HEK293 (cell line): ENCODE data around the gene WDFY3.

Experiments
- CTCF ChIA-PET: fragments of 350-600 bp; formaldehyde crosslinking; extraction: SDS; loops from one replicate; lab custom pipeline; 2021; ENCODE audit warnings: antibody characterized with exemption; lab: Yijun Ruan, JAX
- POLR2A ChIA-PET: fragments of 300-600 bp; formaldehyde crosslinking; extraction: SDS; loops from one replicate; lab custom pipeline; 2020; ENCODE audit warnings: antibody characterized with exemption, inconsistent platforms; lab: Yijun Ruan, JAX
- H3K27ac ChIP-seq: fragments of 200-500 bp; sonication (Bioruptor generic); 2 replicates; pipeline ENCODE4 v1.5.1; 2014; ENCODE audit warnings: low read depth, low read length, control low read depth, inconsistent platforms; ENCODE audit errors: extremely low read depth
- H3K36me3 ChIP-seq, 2 experiments: fragments of 200-500 bp in 1 of 2; sonication (Bioruptor generic) in 1 of 2; 1 replicate in 1 of 2; 2 replicates in 1 of 2; pipeline ENCODE4 v1.5.1; 2014 to 2017; ENCODE audit warnings: inconsistent platforms in 2 of 2, low read length in 2 of 2; ENCODE audit not compliant: control insufficient read depth in 2 of 2, insufficient read depth in 1 of 2
- H3K4me1 ChIP-seq: fragments of 200-500 bp; sonication (Bioruptor generic); 2 replicates; pipeline ENCODE4 v1.5.1; 2014; ENCODE audit warnings: mild to moderate bottlenecking, low read length, inconsistent platforms; ENCODE audit not compliant: control insufficient read depth, insufficient read depth
- H3K4me3 ChIP-seq: 2 replicates; pipeline ENCODE4 v1.5.1; 2011; ENCODE audit warnings: low read depth, mild to moderate bottlenecking, control low read depth, low read length, moderate library complexity
- H3K9me3 ChIP-seq: fragments of 200-500 bp; sonication (Bioruptor generic); 2 replicates; pipeline ENCODE4 v1.5.1; 2014; ENCODE audit warnings: low read depth, low read length, inconsistent platforms; ENCODE audit not compliant: control insufficient read depth, insufficient read depth
- BCL11A ChIP-seq: fragments of 450-650 bp; formaldehyde crosslinking; IDR thresholded peaks from 2 replicates; pipeline ENCODE4 v1.5.1; 2016; ENCODE audit warnings: low read depth, missing biosample characterization, missing genetic modification characterization
- KLF9 ChIP-seq: fragments of 450-650 bp; formaldehyde crosslinking; IDR thresholded peaks from 2 replicates; pipeline ENCODE4 v1.5.1; 2016; ENCODE audit warnings: missing biosample characterization, missing genetic modification characterization, low read depth
- MYNN ChIP-seq: fragments of 450-650 bp; formaldehyde crosslinking; IDR thresholded peaks from 2 replicates; pipeline ENCODE4 v1.5.1; 2016; ENCODE audit warnings: missing biosample characterization, missing genetic modification characterization, borderline replicate concordance
- TCF7L2 ChIP-seq: IDR thresholded peaks from 2 replicates; pipeline ENCODE4 v1.6.1; 2011; ENCODE audit warnings: low read depth, mild to moderate bottlenecking, inconsistent platforms, low read length, moderate library complexity, borderline replicate concordance
- YY1 ChIP-seq: fragments of 450-650 bp; formaldehyde crosslinking; IDR thresholded peaks from 2 replicates; pipeline ENCODE4 v1.5.1; 2018; ENCODE audit warnings: missing biosample characterization, missing genetic modification characterization
- ZBTB7A ChIP-seq: fragments of 450-650 bp; formaldehyde crosslinking; IDR thresholded peaks from 2 replicates; pipeline ENCODE4 v1.5.1; 2016; ENCODE audit warnings: low read depth, missing biosample characterization, missing genetic modification characterization
- ZFP37 ChIP-seq: fragments of 450-650 bp; formaldehyde crosslinking; IDR thresholded peaks from 2 replicates; pipeline ENCODE4 v1.5.1; 2016; ENCODE audit warnings: missing biosample characterization, missing genetic modification characterization
- ZFP41 ChIP-seq: fragments of 450-650 bp; formaldehyde crosslinking; IDR thresholded peaks from 2 replicates; pipeline ENCODE4 v1.5.1; 2016; ENCODE audit warnings: missing biosample characterization, missing genetic modification characterization, borderline replicate concordance
- ZNF146 ChIP-seq: fragments of 450-650 bp; formaldehyde crosslinking; IDR thresholded peaks from 2 replicates; pipeline ENCODE4 v1.5.1; 2016; ENCODE audit warnings: missing biosample characterization, missing genetic modification characterization
- ZNF169 ChIP-seq: fragments of 450-650 bp; formaldehyde crosslinking; IDR thresholded peaks from 2 replicates; pipeline ENCODE4 v1.5.1; 2016; ENCODE audit warnings: missing biosample characterization, missing genetic modification characterization
- ZNF48 ChIP-seq: fragments of 450-650 bp; formaldehyde crosslinking; IDR thresholded peaks from 2 replicates; pipeline ENCODE4 v1.5.1; 2016; ENCODE audit warnings: missing biosample characterization, missing genetic modification characterization
- ZNF514 ChIP-seq: fragments of 450-650 bp; formaldehyde crosslinking; IDR thresholded peaks from 2 replicates; pipeline ENCODE4 v1.5.1; 2016; ENCODE audit warnings: missing biosample characterization, missing genetic modification characterization
- ZNF571 ChIP-seq: fragments of 450-650 bp; formaldehyde crosslinking; IDR thresholded peaks from 2 replicates; pipeline ENCODE4 v1.5.0; 2017; ENCODE audit warnings: missing biosample characterization, missing genetic modification characterization
- ZNF600 ChIP-seq: fragments of 450-650 bp; formaldehyde crosslinking; IDR thresholded peaks from 2 replicates; pipeline ENCODE4 v1.5.1; 2016; ENCODE audit warnings: missing biosample characterization, missing genetic modification characterization
- ZNF843 ChIP-seq: fragments of 450-650 bp; formaldehyde crosslinking; IDR thresholded peaks from 2 replicates; pipeline ENCODE4 v1.5.1; 2016; ENCODE audit warnings: missing biosample characterization, missing genetic modification characterization
- TF ChIP-seq, protein P1 (sequence below): fragments of 450-650 bp; formaldehyde crosslinking; IDR thresholded peaks from 2 replicates; pipeline ENCODE4 v1.5.1; 2016; ENCODE audit warnings: missing biosample characterization, missing genetic modification characterization, borderline replicate concordance
- TF ChIP-seq, protein P2 (sequence below): fragments of 450-650 bp; formaldehyde crosslinking; IDR thresholded peaks from 2 replicates; pipeline ENCODE4 v1.5.1; 2016; ENCODE audit warnings: missing biosample characterization, missing genetic modification characterization, low read depth
- TF ChIP-seq, protein P3 (sequence below): fragments of 450-650 bp; formaldehyde crosslinking; IDR thresholded peaks from 2 replicates; pipeline ENCODE4 v1.5.1; 2016; ENCODE audit warnings: missing biosample characterization, missing genetic modification characterization
- TF ChIP-seq, protein P4 (sequence below): fragments of 450-650 bp; formaldehyde crosslinking; IDR thresholded peaks from 2 replicates; pipeline ENCODE4 v1.5.1; 2016; ENCODE audit warnings: missing biosample characterization, missing genetic modification characterization

The WDFY3 gene

GRCh38 chr4:84782517-84782916 lies 184.0 kb downstream of the WDFY3 start:
- Histone ChIP-seq H3K36me3 (peaks cover 9 to 88% of the 10 kb centered on the region in 2 experiments; a peak in 2 of 3 replicates), H3K27ac (no peak overlapping the region)
- POLR2A ChIA-PET = no interaction called here
- TF ChIP-seq MYNN (tag by site-specific recombination) (no peak), ZNF600 (tag by site-specific recombination) (no peak), ZNF146 (tag by site-specific recombination) (peak; percentile 88)
- TF ChIP-seq, all 188 proteins: peak for 1
- Histone ChIP-seq H3K9me3 (no peaks in the 10 kb centered on the region), H3K4me1 (no peaks in the 10 kb centered on the region), H3K4me3 (no peak overlapping the region)
- CTCF ChIA-PET = no interaction called here

GRCh38 chr4:84780719-84781118 lies 185.8 kb downstream of the WDFY3 start:
- H3K27ac ChIP-seq = no peak overlapping the region
- no peaks in the 10 kb centered on the region for H3K4me1 ChIP-seq
- no peak for TF ChIP-seq ZBTB7A (tag by site-specific recombination)
- no peak for TF ChIP-seq KLF9 (tag by site-specific recombination)
- no peak for TF ChIP-seq YY1 (tag by site-specific recombination)
- TF ChIP-seq, protein P1, sequence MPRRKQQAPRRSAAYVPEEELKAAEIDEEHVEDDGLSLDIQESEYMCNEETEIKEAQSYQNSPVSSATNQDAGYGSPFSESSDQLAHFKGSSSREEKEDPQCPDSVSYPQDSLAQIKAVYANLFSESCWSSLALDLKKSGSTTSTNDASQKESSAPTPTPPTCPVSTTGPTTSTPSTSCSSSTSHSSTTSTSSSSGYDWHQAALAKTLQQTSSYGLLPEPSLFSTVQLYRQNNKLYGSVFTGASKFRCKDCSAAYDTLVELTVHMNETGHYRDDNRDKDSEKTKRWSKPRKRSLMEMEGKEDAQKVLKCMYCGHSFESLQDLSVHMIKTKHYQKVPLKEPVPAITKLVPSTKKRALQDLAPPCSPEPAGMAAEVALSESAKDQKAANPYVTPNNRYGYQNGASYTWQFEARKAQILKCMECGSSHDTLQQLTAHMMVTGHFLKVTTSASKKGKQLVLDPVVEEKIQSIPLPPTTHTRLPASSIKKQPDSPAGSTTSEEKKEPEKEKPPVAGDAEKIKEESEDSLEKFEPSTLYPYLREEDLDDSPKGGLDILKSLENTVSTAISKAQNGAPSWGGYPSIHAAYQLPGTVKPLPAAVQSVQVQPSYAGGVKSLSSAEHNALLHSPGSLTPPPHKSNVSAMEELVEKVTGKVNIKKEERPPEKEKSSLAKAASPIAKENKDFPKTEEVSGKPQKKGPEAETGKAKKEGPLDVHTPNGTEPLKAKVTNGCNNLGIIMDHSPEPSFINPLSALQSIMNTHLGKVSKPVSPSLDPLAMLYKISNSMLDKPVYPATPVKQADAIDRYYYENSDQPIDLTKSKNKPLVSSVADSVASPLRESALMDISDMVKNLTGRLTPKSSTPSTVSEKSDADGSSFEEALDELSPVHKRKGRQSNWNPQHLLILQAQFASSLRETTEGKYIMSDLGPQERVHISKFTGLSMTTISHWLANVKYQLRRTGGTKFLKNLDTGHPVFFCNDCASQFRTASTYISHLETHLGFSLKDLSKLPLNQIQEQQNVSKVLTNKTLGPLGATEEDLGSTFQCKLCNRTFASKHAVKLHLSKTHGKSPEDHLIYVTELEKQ (tag by site-specific recombination) = no peak
- TF ChIP-seq TCF7L2 = no peak
- TF ChIP-seq, protein P2, sequence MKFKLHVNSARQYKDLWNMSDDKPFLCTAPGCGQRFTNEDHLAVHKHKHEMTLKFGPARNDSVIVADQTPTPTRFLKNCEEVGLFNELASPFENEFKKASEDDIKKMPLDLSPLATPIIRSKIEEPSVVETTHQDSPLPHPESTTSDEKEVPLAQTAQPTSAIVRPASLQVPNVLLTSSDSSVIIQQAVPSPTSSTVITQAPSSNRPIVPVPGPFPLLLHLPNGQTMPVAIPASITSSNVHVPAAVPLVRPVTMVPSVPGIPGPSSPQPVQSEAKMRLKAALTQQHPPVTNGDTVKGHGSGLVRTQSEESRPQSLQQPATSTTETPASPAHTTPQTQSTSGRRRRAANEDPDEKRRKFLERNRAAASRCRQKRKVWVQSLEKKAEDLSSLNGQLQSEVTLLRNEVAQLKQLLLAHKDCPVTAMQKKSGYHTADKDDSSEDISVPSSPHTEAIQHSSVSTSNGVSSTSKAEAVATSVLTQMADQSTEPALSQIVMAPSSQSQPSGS (tag by site-specific recombination) = no peak
- TF ChIP-seq, protein P3, sequence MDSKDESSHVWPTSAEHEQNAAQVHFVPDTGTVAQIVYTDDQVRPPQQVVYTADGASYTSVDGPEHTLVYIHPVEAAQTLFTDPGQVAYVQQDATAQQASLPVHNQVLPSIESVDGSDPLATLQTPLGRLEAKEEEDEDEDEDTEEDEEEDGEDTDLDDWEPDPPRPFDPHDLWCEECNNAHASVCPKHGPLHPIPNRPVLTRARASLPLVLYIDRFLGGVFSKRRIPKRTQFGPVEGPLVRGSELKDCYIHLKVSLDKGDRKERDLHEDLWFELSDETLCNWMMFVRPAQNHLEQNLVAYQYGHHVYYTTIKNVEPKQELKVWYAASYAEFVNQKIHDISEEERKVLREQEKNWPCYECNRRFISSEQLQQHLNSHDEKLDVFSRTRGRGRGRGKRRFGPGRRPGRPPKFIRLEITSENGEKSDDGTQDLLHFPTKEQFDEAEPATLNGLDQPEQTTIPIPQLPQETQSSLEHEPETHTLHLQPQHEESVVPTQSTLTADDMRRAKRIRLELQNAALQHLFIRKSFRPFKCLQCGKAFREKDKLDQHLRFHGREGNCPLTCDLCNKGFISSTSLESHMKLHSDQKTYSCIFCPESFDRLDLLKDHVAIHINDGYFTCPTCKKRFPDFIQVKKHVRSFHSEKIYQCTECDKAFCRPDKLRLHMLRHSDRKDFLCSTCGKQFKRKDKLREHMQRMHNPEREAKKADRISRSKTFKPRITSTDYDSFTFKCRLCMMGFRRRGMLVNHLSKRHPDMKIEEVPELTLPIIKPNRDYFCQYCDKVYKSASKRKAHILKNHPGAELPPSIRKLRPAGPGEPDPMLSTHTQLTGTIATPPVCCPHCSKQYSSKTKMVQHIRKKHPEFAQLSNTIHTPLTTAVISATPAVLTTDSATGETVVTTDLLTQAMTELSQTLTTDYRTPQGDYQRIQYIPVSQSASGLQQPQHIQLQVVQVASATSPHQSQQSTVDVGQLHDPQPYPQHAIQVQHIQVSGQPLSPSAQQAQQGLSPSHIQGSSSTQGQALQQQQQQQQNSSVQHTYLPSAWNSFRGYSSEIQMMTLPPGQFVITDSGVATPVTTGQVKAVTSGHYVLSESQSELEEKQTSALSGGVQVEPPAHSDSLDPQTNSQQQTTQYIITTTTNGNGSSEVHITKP (tag by site-specific recombination) = no peak
- TF ChIP-seq, protein P4, sequence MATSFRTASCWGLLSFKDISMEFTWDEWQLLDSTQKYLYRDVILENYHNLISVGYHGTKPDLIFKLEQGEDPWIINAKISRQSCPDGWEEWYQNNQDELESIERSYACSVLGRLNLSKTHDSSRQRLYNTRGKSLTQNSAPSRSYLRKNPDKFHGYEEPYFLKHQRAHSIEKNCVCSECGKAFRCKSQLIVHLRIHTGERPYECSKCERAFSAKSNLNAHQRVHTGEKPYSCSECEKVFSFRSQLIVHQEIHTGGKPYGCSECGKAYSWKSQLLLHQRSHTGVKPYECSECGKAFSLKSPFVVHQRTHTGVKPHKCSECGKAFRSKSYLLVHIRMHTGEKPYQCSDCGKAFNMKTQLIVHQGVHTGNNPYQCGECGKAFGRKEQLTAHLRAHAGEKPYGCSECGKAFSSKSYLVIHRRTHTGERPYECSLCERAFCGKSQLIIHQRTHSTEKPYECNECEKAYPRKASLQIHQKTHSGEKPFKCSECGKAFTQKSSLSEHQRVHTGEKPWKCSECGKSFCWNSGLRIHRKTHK = no peak
- TF ChIP-seq ZNF843 = no peak
- no peak for TF ChIP-seq BCL11A (tag by site-specific recombination)
- no peak for TF ChIP-seq ZNF571 (tag by site-specific recombination)
- no peak for TF ChIP-seq ZNF514 (tag by site-specific recombination)
- no peak for TF ChIP-seq ZNF48 (tag by site-specific recombination)
- no peak for TF ChIP-seq ZFP41
- no peak for TF ChIP-seq ZFP37 (tag by site-specific recombination)
- TF ChIP-seq ZNF169 = no peak
- peaks cover 9 to 79% of the 10 kb centered on the region in 2 experiments; a peak in 2 of 3 replicates for H3K36me3 ChIP-seq
- ChIA-PET POLR2A (no interaction called here), CTCF (interaction anchor here (0.6 to 1.3 kb wide), 2 partner anchors 30 to 35 kb away, joined by 3 to 5 read pairs; no protein-coding TSS in a partner anchor)
- no peak overlapping the region for H3K4me3 ChIP-seq
- H3K9me3 ChIP-seq = no peaks in the 10 kb centered on the region
